ENCODE measurements around the gene L3MBTL4.

L3MBTL4 gene

GRCh38 chr18:6021306-6022073 lies 393.2 kb downstream of the L3MBTL4 start:
- Histone ChIP-seq H3K9ac (ENCODE audit: low read depth in 1 of 2, low read length in 2 of 2) (no peak overlapping the region), H3K4me3 (ENCODE audit: low read depth in 1 of 2, low read length in 2 of 2) (no peak overlapping the region), H3K27me3 (ENCODE audit: control insufficient read depth in 1 of 2, insufficient read depth in 2 of 2, low read length in 2 of 2) (no peaks in the 10 kb centered on the region), H3K36me3 (ENCODE audit: control insufficient read depth in 1 of 2, insufficient read depth in 2 of 2, low read length in 2 of 2) (no peaks in the 10 kb centered on the region), H3K27ac (ENCODE audit: low read depth, low read length) (no peak overlapping the region), H3K9me3 (ENCODE audit: control insufficient read depth in 1 of 2, low read length in 2 of 2) (no peaks in the 10 kb centered on the region), H3K4me1 (ENCODE audit: control insufficient read depth in 1 of 2, insufficient read depth in 2 of 2, low read length in 2 of 2) (no peaks in the 10 kb centered on the region)

GRCh38 chr18:6018671-6019070 lies 396.0 kb downstream of the L3MBTL4 start:
- no peaks in the 10 kb centered on the region for H3K4me1 ChIP-seq (ENCODE audit: control insufficient read depth in 1 of 2, insufficient read depth in 2 of 2, low read length in 2 of 2)
- H3K36me3 ChIP-seq (ENCODE audit: control insufficient read depth in 1 of 2, insufficient read depth in 2 of 2, low read length in 2 of 2), result no peaks in the 10 kb centered on the region
- no peaks in the 10 kb centered on the region for H3K9me3 ChIP-seq (ENCODE audit: control insufficient read depth in 1 of 2, low read length in 2 of 2)
- no peak overlapping the region for H3K4me3 ChIP-seq (ENCODE audit: low read depth in 1 of 2, low read length in 2 of 2)
- no peaks in the 10 kb centered on the region for H3K27me3 ChIP-seq (ENCODE audit: control insufficient read depth in 1 of 2, insufficient read depth in 2 of 2, low read length in 2 of 2)
- H3K9ac ChIP-seq (ENCODE audit: low read depth in 1 of 2, low read length in 2 of 2), result no peak overlapping the region
- no peak overlapping the region for H3K27ac ChIP-seq (ENCODE audit: low read depth, low read length)

GRCh38 chr18:6017171-6017570 lies 397.5 kb downstream of the L3MBTL4 start:
- no peaks in the 10 kb centered on the region for H3K9me3 ChIP-seq (ENCODE audit: control insufficient read depth in 1 of 2, low read length in 2 of 2)
- H3K27me3 ChIP-seq (ENCODE audit: control insufficient read depth in 1 of 2, insufficient read depth in 2 of 2, low read length in 2 of 2), result no peaks in the 10 kb centered on the region
- H3K4me1 ChIP-seq (ENCODE audit: control insufficient read depth in 1 of 2, insufficient read depth in 2 of 2, low read length in 2 of 2), result no peaks in the 10 kb centered on the region
- no peaks in the 10 kb centered on the region for H3K36me3 ChIP-seq (ENCODE audit: control insufficient read depth in 1 of 2, insufficient read depth in 2 of 2, low read length in 2 of 2)
- H3K4me3 ChIP-seq (ENCODE audit: low read depth in 1 of 2, low read length in 2 of 2), result no peak overlapping the region
- no peak overlapping the region for H3K27ac ChIP-seq (ENCODE audit: low read depth, low read length)
- no peak overlapping the region for H3K9ac ChIP-seq (ENCODE audit: low read depth in 1 of 2, low read length in 2 of 2)

GRCh38 chr18:6015364-6015763 lies 399.3 kb downstream of the L3MBTL4 start:
- Histone ChIP-seq H3K36me3 (ENCODE audit: control insufficient read depth in 1 of 2, insufficient read depth in 2 of 2, low read length in 2 of 2) (no peaks in the 10 kb centered on the region), H3K27ac (ENCODE audit: low read depth, low read length) (no peak overlapping the region), H3K9ac (ENCODE audit: low read depth in 1 of 2, low read length in 2 of 2) (no peak overlapping the region), H3K4me3 (ENCODE audit: low read depth in 1 of 2, low read length in 2 of 2) (no peak overlapping the region), H3K27me3 (ENCODE audit: control insufficient read depth in 1 of 2, insufficient read depth in 2 of 2, low read length in 2 of 2) (no peaks in the 10 kb centered on the region), H3K9me3 (ENCODE audit: control insufficient read depth in 1 of 2, low read length in 2 of 2) (no peaks in the 10 kb centered on the region), H3K4me1 (ENCODE audit: control insufficient read depth in 1 of 2, insufficient read depth in 2 of 2, low read length in 2 of 2) (no peaks in the 10 kb centered on the region)

- H3K4me3 ChIP-seq (ENCODE audit: low read depth in 1 of 2, low read length in 2 of 2), result no peak overlapping the region
- H3K9ac ChIP-seq (ENCODE audit: low read depth in 1 of 2, low read length in 2 of 2), result no peak overlapping the region
- no peak overlapping the region for H3K27ac ChIP-seq (ENCODE audit: low read depth, low read length)
- no peaks in the 10 kb centered on the region for H3K9me3 ChIP-seq (ENCODE audit: control insufficient read depth in 1 of 2, low read length in 2 of 2)
- H3K27me3 ChIP-seq (ENCODE audit: control insufficient read depth in 1 of 2, insufficient read depth in 2 of 2, low read length in 2 of 2), result no peaks in the 10 kb centered on the region
- H3K36me3 ChIP-seq (ENCODE audit: control insufficient read depth in 1 of 2, insufficient read depth in 2 of 2, low read length in 2 of 2), result no peaks in the 10 kb centered on the region
- no peaks in the 10 kb centered on the region for H3K4me1 ChIP-seq (ENCODE audit: control insufficient read depth in 1 of 2, insufficient read depth in 2 of 2, low read length in 2 of 2)
Measured at GRCh38 chr18:6013171-6013810, 401.4 kb downstream of the L3MBTL4 start.

- Histone ChIP-seq H3K36me3 (ENCODE audit: control insufficient read depth in 1 of 2, insufficient read depth in 2 of 2, low read length in 2 of 2) (no peaks in the 10 kb centered on the region), H3K9me3 (ENCODE audit: control insufficient read depth in 1 of 2, low read length in 2 of 2) (no peaks in the 10 kb centered on the region), H3K27me3 (ENCODE audit: control insufficient read depth in 1 of 2, insufficient read depth in 2 of 2, low read length in 2 of 2) (no peaks in the 10 kb centered on the region), H3K9ac (ENCODE audit: low read depth in 1 of 2, low read length in 2 of 2) (no peak overlapping the region), H3K27ac (ENCODE audit: low read depth, low read length) (no peak overlapping the region), H3K4me1 (ENCODE audit: control insufficient read depth in 1 of 2, insufficient read depth in 2 of 2, low read length in 2 of 2) (no peaks in the 10 kb centered on the region), H3K4me3 (ENCODE audit: low read depth in 1 of 2, low read length in 2 of 2) (no peak overlapping the region)
Measured at GRCh38 chr18:6010921-6011320, 403.8 kb downstream of the L3MBTL4 start.

GRCh38 chr18:6010284-6010683 lies 404.4 kb downstream of the L3MBTL4 start:
- Histone ChIP-seq H3K36me3 (ENCODE audit: control insufficient read depth in 1 of 2, insufficient read depth in 2 of 2, low read length in 2 of 2) (no peaks in the 10 kb centered on the region), H3K27me3 (ENCODE audit: control insufficient read depth in 1 of 2, insufficient read depth in 2 of 2, low read length in 2 of 2) (no peaks in the 10 kb centered on the region), H3K27ac (ENCODE audit: low read depth, low read length) (no peak overlapping the region), H3K9ac (ENCODE audit: low read depth in 1 of 2, low read length in 2 of 2) (no peak overlapping the region), H3K4me3 (ENCODE audit: low read depth in 1 of 2, low read length in 2 of 2) (no peak overlapping the region), H3K4me1 (ENCODE audit: control insufficient read depth in 1 of 2, insufficient read depth in 2 of 2, low read length in 2 of 2) (no peaks in the 10 kb centered on the region), H3K9me3 (ENCODE audit: control insufficient read depth in 1 of 2, low read length in 2 of 2) (no peaks in the 10 kb centered on the region)

GRCh38 chr18:6009756-6010155 lies 405.0 kb downstream of the L3MBTL4 start:
- no peaks in the 10 kb centered on the region for H3K4me1 ChIP-seq (ENCODE audit: control insufficient read depth in 1 of 2, insufficient read depth in 2 of 2, low read length in 2 of 2)
- H3K27me3 ChIP-seq (ENCODE audit: control insufficient read depth in 1 of 2, insufficient read depth in 2 of 2, low read length in 2 of 2), result no peaks in the 10 kb centered on the region
- no peaks in the 10 kb centered on the region for H3K36me3 ChIP-seq (ENCODE audit: control insufficient read depth in 1 of 2, insufficient read depth in 2 of 2, low read length in 2 of 2)
- no peak overlapping the region for H3K9ac ChIP-seq (ENCODE audit: low read depth in 1 of 2, low read length in 2 of 2)
- no peaks in the 10 kb centered on the region for H3K9me3 ChIP-seq (ENCODE audit: control insufficient read depth in 1 of 2, low read length in 2 of 2)
- no peak overlapping the region for H3K4me3 ChIP-seq (ENCODE audit: low read depth in 1 of 2, low read length in 2 of 2)
- H3K27ac ChIP-seq (ENCODE audit: low read depth, low read length), result no peak overlapping the region

- H3K4me1 ChIP-seq (ENCODE audit: control insufficient read depth in 1 of 2, insufficient read depth in 2 of 2, low read length in 2 of 2), result no peaks in the 10 kb centered on the region
- H3K36me3 ChIP-seq (ENCODE audit: control insufficient read depth in 1 of 2, insufficient read depth in 2 of 2, low read length in 2 of 2), result no peaks in the 10 kb centered on the region
- no peaks in the 10 kb centered on the region for H3K27me3 ChIP-seq (ENCODE audit: control insufficient read depth in 1 of 2, insufficient read depth in 2 of 2, low read length in 2 of 2)
- H3K9me3 ChIP-seq (ENCODE audit: control insufficient read depth in 1 of 2, low read length in 2 of 2), result peaks cover 0 to 2% of the 10 kb centered on the region in 2 donors
- H3K27ac ChIP-seq (ENCODE audit: low read depth, low read length), result no peak overlapping the region
- H3K4me3 ChIP-seq (ENCODE audit: low read depth in 1 of 2, low read length in 2 of 2), result no peak overlapping the region
- no peak overlapping the region for H3K9ac ChIP-seq (ENCODE audit: low read depth in 1 of 2, low read length in 2 of 2)
Measured at GRCh38 chr18:6004683-6005082, 410.0 kb downstream of the L3MBTL4 start.

- no peaks in the 10 kb centered on the region for H3K4me1 ChIP-seq (ENCODE audit: control insufficient read depth in 1 of 2, insufficient read depth in 2 of 2, low read length in 2 of 2)
- no peaks in the 10 kb centered on the region for H3K27me3 ChIP-seq (ENCODE audit: control insufficient read depth in 1 of 2, insufficient read depth in 2 of 2, low read length in 2 of 2)
- no peak overlapping the region for H3K27ac ChIP-seq (ENCODE audit: low read depth, low read length)
- H3K9ac ChIP-seq (ENCODE audit: low read depth in 1 of 2, low read length in 2 of 2), result no peak overlapping the region
- H3K9me3 ChIP-seq (ENCODE audit: control insufficient read depth in 1 of 2, low read length in 2 of 2), result peaks cover 0 to 4% of the 10 kb centered on the region in 2 donors
- no peak overlapping the region for H3K4me3 ChIP-seq (ENCODE audit: low read depth in 1 of 2, low read length in 2 of 2)
- H3K36me3 ChIP-seq (ENCODE audit: control insufficient read depth in 1 of 2, insufficient read depth in 2 of 2, low read length in 2 of 2), result no peaks in the 10 kb centered on the region
Measured at GRCh38 chr18:6004119-6004518, 410.6 kb downstream of the L3MBTL4 start.

All from duodenal mucosa (tissue), 2 donors.